HEK293 (cell line): Measurements from ENCODE around the gene RTN4.
A peak's percentile ranks its signal among the peaks of the same experiment; 100 is the strongest.
"Not testable (repeated sequence)": the region's sequence is repeated elsewhere in the genome, so short reads cannot be mapped to it uniquely, and the experiment has no call there.

Experiments used
- CTCF ChIA-PET: fragments of 350-600 bp; formaldehyde crosslinking; extraction: SDS; loops from one replicate; lab custom pipeline; 2021; ENCODE audit warnings: antibody characterized with exemption; lab: Yijun Ruan, JAX
- POLR2A ChIA-PET: fragments of 300-600 bp; formaldehyde crosslinking; extraction: SDS; loops from one replicate; lab custom pipeline; 2020; ENCODE audit warnings: antibody characterized with exemption, inconsistent platforms; lab: Yijun Ruan, JAX
- H3K27ac ChIP-seq: fragments of 200-500 bp; sonication (Bioruptor generic); 2 replicates; pipeline ENCODE4 v1.5.1; 2014; ENCODE audit warnings: low read depth, low read length, control low read depth, inconsistent platforms; ENCODE audit errors: extremely low read depth
- H3K36me3 ChIP-seq, 2 experiments: fragments of 200-500 bp in 1 of 2; sonication (Bioruptor generic) in 1 of 2; 1 replicate in 1 of 2; 2 replicates in 1 of 2; pipeline ENCODE4 v1.5.1; 2014 to 2017; ENCODE audit warnings: inconsistent platforms in 2 of 2, low read length in 2 of 2; ENCODE audit not compliant: control insufficient read depth in 2 of 2, insufficient read depth in 1 of 2
- H3K4me1 ChIP-seq: fragments of 200-500 bp; sonication (Bioruptor generic); 2 replicates; pipeline ENCODE4 v1.5.1; 2014; ENCODE audit warnings: mild to moderate bottlenecking, low read length, inconsistent platforms; ENCODE audit not compliant: control insufficient read depth, insufficient read depth
- H3K4me3 ChIP-seq: 2 replicates; pipeline ENCODE4 v1.5.1; 2011; ENCODE audit warnings: low read depth, mild to moderate bottlenecking, control low read depth, low read length, moderate library complexity
- H3K9me3 ChIP-seq: fragments of 200-500 bp; sonication (Bioruptor generic); 2 replicates; pipeline ENCODE4 v1.5.1; 2014; ENCODE audit warnings: low read depth, low read length, inconsistent platforms; ENCODE audit not compliant: control insufficient read depth, insufficient read depth
- BCL11B ChIP-seq: fragments of 450-650 bp; formaldehyde crosslinking; IDR thresholded peaks from 2 replicates; pipeline ENCODE4 v1.5.1; 2016; ENCODE audit warnings: low read depth, missing biosample characterization, missing genetic modification characterization
- RBAK ChIP-seq: fragments of 450-650 bp; formaldehyde crosslinking; IDR thresholded peaks from 2 replicates; pipeline ENCODE4 v1.5.1; 2016; ENCODE audit warnings: missing biosample characterization, missing genetic modification characterization
- ZNF10 ChIP-seq: fragments of 450-650 bp; formaldehyde crosslinking; IDR thresholded peaks from 2 replicates; pipeline ENCODE4 v1.5.1; 2017; ENCODE audit warnings: missing biosample characterization, missing genetic modification characterization
- ZNF174 ChIP-seq: fragments of 450-650 bp; formaldehyde crosslinking; IDR thresholded peaks from 2 replicates; pipeline ENCODE4 v1.5.0; 2017; ENCODE audit warnings: missing biosample characterization, mild to moderate bottlenecking, missing genetic modification characterization
- ZNF2 ChIP-seq: fragments of 450-650 bp; formaldehyde crosslinking; IDR thresholded peaks from 2 replicates; pipeline ENCODE4 v1.5.1; 2016; ENCODE audit warnings: missing biosample characterization, missing genetic modification characterization
- ZNF24 ChIP-seq: fragments of 450-650 bp; formaldehyde crosslinking; IDR thresholded peaks from 2 replicates; pipeline ENCODE4 v1.5.1; 2016; ENCODE audit warnings: missing biosample characterization, missing genetic modification characterization
- ZNF266 ChIP-seq: fragments of 450-650 bp; formaldehyde crosslinking; IDR thresholded peaks from 2 replicates; pipeline ENCODE4 v1.5.1; 2016; ENCODE audit warnings: missing biosample characterization, missing genetic modification characterization, low read depth
- ZNF274 ChIP-seq, 2 experiments: fragments of 200-500 bp in 1 of 2; fragments of 450-650 bp in 1 of 2; sonication (Bioruptor generic) in 1 of 2; formaldehyde crosslinking in 1 of 2; IDR thresholded peaks; 2 replicates each; pipeline versions ENCODE4 v1.5.1 to v1.6.1; 2014 to 2016; ENCODE audit warnings: borderline replicate concordance in 1 of 2, inconsistent platforms in 1 of 2, low read length in 1 of 2, missing biosample characterization in 1 of 2, missing genetic modification characterization in 1 of 2
- ZNF394 ChIP-seq: fragments of 450-650 bp; formaldehyde crosslinking; IDR thresholded peaks from 2 replicates; pipeline ENCODE4 v1.5.1; 2016; ENCODE audit warnings: missing biosample characterization, missing genetic modification characterization, mild to moderate bottlenecking, moderate library complexity, borderline replicate concordance
- ZNF404 ChIP-seq: fragments of 450-650 bp; formaldehyde crosslinking; IDR thresholded peaks from 2 replicates; pipeline ENCODE4 v1.5.1; 2017; ENCODE audit warnings: missing biosample characterization, missing genetic modification characterization
- ZNF518A ChIP-seq: fragments of 450-650 bp; formaldehyde crosslinking; conservative IDR thresholded peaks from 2 replicates; pipeline ENCODE4 v1.5.1; 2016; ENCODE audit warnings: low read depth, missing biosample characterization, missing genetic modification characterization
- ZNF560 ChIP-seq: fragments of 450-650 bp; formaldehyde crosslinking; IDR thresholded peaks from 2 replicates; pipeline ENCODE4 v1.5.1; 2017; ENCODE audit warnings: missing biosample characterization, missing genetic modification characterization, borderline replicate concordance
- ZNF623 ChIP-seq: fragments of 450-650 bp; formaldehyde crosslinking; IDR thresholded peaks from 2 replicates; pipeline ENCODE4 v1.5.1; 2016; ENCODE audit warnings: missing biosample characterization, missing genetic modification characterization
- ZNF660 ChIP-seq: fragments of 450-650 bp; IDR thresholded peaks from 2 replicates; pipeline ENCODE4 v1.5.1; 2018; ENCODE audit warnings: missing biosample characterization, mild to moderate bottlenecking, missing genetic modification characterization
- ZSCAN30 ChIP-seq: fragments of 450-650 bp; IDR thresholded peaks from 2 replicates; pipeline ENCODE4 v1.5.1; 2018; ENCODE audit warnings: missing biosample characterization, mild to moderate bottlenecking, missing genetic modification characterization, moderate library complexity
- TF ChIP-seq, protein P1 (sequence below): fragments of 450-650 bp; formaldehyde crosslinking; IDR thresholded peaks from 2 replicates; pipeline ENCODE4 v1.5.1; 2016; ENCODE audit warnings: missing biosample characterization, missing genetic modification characterization

Gene RTN4

DNA sequence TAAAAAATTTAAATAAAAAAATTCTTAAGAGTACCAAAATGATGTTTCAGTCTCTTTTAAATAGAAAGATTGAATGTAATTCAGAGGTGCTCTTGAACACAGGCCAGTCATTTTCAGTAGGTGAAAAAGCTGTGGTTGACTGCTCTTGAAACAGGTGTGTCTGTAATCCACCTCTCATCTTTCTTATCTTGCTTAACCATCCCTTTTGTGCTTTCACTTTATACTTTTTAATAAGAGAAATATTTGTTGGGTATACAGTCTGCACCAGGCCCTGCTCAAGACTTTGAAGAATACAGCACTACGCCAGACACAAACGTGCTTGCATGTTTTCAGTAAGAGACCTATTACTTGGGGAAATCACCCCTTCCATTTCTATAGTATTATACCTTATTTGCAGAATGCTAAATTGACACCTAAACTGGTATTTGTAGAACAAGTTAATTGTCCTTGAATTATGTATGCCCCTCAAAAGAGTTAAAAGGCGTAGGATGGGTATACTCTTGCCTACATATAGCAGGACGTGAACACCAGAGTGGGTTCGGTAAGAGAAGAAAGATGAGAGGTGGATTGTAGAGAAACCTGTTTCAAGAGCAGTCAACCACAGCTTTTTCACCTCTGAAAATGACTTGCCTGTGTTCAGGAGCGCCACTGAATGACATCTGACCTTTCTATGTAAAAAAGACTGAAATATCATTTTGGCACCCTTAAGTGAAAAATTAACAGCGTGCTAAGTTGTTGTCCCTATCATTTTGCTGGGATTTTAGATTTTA, 4.0 kb upstream of the RTN4 start:
- POLR2A ChIA-PET, result no interaction called here
- CTCF ChIA-PET, result interaction anchor here (0.6 kb wide), 1 partner anchor 592 kb away, joined by 4 read pairs; no protein-coding TSS in a partner anchor

DNA sequence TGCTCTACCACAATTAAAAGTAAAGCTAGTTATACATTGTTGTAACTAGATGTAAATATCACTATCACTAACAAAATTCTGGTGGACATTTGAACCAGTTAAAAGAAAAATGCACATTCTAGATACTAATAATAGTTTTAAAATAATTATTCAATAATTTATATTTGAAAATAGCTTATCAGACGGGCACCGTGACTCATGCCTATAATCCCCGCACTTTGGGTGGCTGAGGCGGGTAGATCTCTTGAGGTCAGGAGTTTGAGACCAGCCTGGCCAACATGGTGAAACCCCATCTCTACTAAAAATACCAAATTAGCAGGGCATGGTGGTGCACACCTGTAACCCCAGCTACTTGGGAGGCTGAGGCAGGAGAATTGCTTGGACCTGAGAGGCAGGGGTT, 3.0 kb upstream of the RTN4 start:
- H3K4me1 ChIP-seq, POLR2A ChIA-PET: not testable (repeated sequence)
- CTCF ChIA-PET, result interaction anchor here (0.6 to 6.1 kb wide), 4 partner anchors 43 to 153 kb away, joined by 3 to 69 read pairs (median 4); no protein-coding TSS in a partner anchor

More for the DNA sequence above, 4.0 kb upstream of the RTN4 start:
- H3K9me3 ChIP-seq, result no peaks in the 10 kb centered on the region
- no peaks in the 10 kb centered on the region for H3K36me3 ChIP-seq
- no peak for TF ChIP-seq ZNF404 (tag by site-specific recombination)
- no peak for TF ChIP-seq ZNF660 (tag by site-specific recombination)
- no peak for TF ChIP-seq ZNF394 (tag by site-specific recombination)
- no peak for TF ChIP-seq BCL11B (tag by site-specific recombination)
- TF ChIP-seq ZNF274 (IDR thresholded peaks at IDR 0.05; ENCODE audit: low read length), result no peak
- no peak for TF ChIP-seq ZNF274 (tag by site-specific recombination; IDR thresholded peaks at IDR 0.05; ENCODE audit: borderline replicate concordance)
- no peak for TF ChIP-seq ZNF560 (tag by site-specific recombination)
- TF ChIP-seq ZNF2 (tag by site-specific recombination), result no peak
- H3K4me1 ChIP-seq, result no peaks in the 10 kb centered on the region; the same call in 1 of the 2 replicates
- H3K4me3 ChIP-seq, result no peak overlapping the region
- no peak overlapping the region for H3K27ac ChIP-seq

DNA sequence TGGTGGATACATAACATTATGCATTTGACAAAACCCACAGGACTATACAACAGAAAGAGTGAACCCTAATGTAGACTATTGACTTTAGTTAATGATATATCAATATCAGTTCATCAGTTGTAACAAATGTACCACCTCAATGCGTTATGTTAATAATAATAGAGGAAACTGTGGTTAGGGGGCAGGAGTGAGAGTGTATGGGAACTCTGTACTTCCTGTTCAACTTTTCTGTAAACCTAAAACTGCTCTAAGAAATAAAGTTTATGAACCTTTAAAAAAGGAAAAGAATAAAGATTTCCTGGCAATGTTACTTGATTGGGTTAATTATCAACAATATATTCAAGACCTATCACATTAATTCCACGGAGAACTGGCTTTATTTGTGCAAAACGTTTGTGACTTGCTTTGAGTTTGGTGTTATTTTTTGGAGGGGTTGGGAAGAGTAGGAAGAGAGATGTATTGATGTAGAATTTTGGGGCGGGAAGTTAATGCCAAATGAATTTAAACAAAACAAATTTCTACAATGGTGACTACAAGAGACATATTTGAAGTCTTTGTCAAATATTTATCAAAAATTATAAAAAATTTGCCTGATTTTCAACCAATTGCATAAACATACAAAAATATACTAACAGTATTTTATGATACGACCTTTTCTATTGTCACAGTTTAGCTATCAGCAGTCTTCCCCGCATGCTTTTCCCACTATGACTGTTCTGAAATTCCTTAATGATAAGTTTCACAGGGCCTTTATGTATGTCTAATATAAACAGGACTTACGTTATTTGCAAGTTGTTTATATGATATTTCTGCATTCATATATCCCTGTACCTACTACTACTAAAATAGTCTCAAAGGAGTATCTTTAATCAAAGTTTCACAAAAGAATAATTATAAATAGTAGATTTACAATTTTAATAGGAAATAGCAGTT, 2.1 kb upstream of the RTN4 start:
- CTCF ChIA-PET, result interaction anchor here (0.7 to 6.1 kb wide), 5 partner anchors 30 to 116 kb away, joined by 3 to 69 read pairs (median 3); no protein-coding TSS in a partner anchor
- no peak for TF ChIP-seq ZNF266 (tag by site-specific recombination)
- TF ChIP-seq, protein P1, sequence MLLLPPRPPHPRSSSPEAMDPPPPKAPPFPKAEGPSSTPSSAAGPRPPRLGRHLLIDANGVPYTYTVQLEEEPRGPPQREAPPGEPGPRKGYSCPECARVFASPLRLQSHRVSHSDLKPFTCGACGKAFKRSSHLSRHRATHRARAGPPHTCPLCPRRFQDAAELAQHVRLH (tag by site-specific recombination), result no peak
- TF ChIP-seq ZNF10 (tag by site-specific recombination), result no peak
- TF ChIP-seq ZNF174 (tag by site-specific recombination), result no peak
- TF ChIP-seq ZNF518A (tag by site-specific recombination), result no peak
- no peak for TF ChIP-seq ZNF24 (tag by site-specific recombination)
- no peak for TF ChIP-seq ZNF623 (tag by site-specific recombination)
- no peak for TF ChIP-seq ZSCAN30
- no peak for TF ChIP-seq RBAK (tag by site-specific recombination)
- TF ChIP-seq, all 188 proteins: peak for 0
- Histone ChIP-seq H3K4me3 (peak overlapping the region; percentile 24), H3K36me3 (peaks cover 0 to 5% of the 10 kb centered on the region in 2 experiments; a peak in 1 of 3 replicates), H3K4me1 (peaks cover 1% of the 10 kb centered on the region; the same call in 1 of the 2 replicates), H3K27ac (no peak overlapping the region), H3K9me3 (no peaks in the 10 kb centered on the region)
- POLR2A ChIA-PET, result interaction anchor here (1.3 to 2.4 kb wide), 4 partner anchors 11 to 121 kb away, joined by 3 to 19 read pairs (median 8); no protein-coding TSS in a partner anchor

More for the DNA sequence above, 3.0 kb upstream of the RTN4 start:
- not testable (repeated sequence) for H3K27ac ChIP-seq, H3K4me3 ChIP-seq, H3K36me3 ChIP-seq, H3K9me3 ChIP-seq
